DOHH2 (cell line): ENCODE measurements around the gene ZNRD2.

Experiments used
- EZH2phosphoT487 ChIP-seq: fragments of 200-600 bp; sonication (generic); IDR thresholded peaks from 2 replicates; pipeline ENCODE4 v1.6.1; 2017; ENCODE audit warnings: borderline replicate concordance, mild to moderate bottlenecking, antibody characterized with exemption, low read length, moderate library complexity, mixed read lengths
- TF ChIP-seq, protein P1 (sequence below): fragments of 200-600 bp; sonication (generic); IDR thresholded peaks from one replicate; pipeline ENCODE4 v1.5.1; 2014; ENCODE audit warnings: antibody characterized with exemption, mild to moderate bottlenecking, low read depth, low read length; ENCODE audit not compliant: poor library complexity, severe bottlenecking

DNA sequence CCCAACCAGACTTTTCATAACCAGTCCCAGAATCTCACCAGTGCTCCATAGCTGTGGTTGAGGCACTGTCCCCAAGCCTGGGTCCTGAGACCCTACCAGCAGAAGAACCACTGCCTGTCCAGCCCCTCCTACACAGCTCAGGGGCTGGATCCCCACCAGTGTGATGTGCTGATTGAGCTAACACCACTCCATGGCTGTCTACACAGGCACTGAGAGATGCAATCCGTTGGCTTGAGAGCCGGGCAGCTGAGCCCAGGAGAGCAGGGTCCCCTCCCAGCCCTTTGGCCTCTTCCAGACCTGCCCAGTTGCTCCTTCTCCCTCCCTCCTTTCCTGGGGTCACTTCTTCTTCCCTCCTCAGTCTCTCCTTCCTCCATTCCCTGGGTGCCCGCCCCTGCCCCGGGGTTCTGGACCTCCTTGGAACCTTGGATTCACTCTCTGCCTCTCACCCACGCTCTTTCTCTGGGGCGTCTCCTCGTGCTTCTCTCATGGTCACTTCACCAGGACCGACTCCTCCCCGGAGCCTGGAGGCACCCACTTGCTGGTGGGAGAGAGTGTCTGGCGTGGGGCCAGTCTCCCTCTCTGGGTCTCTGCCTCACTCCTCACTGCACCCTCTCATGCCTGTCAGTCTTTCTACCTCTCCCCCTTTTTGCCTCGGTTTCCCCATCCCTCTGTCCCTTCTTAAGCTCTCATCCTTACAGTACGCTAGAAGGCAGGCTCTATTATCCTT lies 46.1 kb upstream of the ZNRD2 start:
- TF ChIP-seq, protein P1, sequence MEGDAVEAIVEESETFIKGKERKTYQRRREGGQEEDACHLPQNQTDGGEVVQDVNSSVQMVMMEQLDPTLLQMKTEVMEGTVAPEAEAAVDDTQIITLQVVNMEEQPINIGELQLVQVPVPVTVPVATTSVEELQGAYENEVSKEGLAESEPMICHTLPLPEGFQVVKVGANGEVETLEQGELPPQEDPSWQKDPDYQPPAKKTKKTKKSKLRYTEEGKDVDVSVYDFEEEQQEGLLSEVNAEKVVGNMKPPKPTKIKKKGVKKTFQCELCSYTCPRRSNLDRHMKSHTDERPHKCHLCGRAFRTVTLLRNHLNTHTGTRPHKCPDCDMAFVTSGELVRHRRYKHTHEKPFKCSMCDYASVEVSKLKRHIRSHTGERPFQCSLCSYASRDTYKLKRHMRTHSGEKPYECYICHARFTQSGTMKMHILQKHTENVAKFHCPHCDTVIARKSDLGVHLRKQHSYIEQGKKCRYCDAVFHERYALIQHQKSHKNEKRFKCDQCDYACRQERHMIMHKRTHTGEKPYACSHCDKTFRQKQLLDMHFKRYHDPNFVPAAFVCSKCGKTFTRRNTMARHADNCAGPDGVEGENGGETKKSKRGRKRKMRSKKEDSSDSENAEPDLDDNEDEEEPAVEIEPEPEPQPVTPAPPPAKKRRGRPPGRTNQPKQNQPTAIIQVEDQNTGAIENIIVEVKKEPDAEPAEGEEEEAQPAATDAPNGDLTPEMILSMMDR, result no peak
- TF ChIP-seq EZH2phosphoT487, result no peak
